Fibroblast of skin of scalp (primary cell): Measurements from ENCODE around the gene TRPT1. TPM values are rescaled to one million over a fixed set of nuclear protein-coding genes. Genes with fewer than 3 reads are reported as not detected.

ENCODE experiments used
- DNase-seq: peaks from one replicate; pipeline ENCODE4 v3.0.0-alpha.2; 2013
- polyA plus RNA-seq, 2 experiments: library from polyadenylated mRNA; unstranded; fragments of 120-200 nt; gene quantifications; one replicate each; pipeline ENCODE4 v1.2.1, GENCODE V29; 2013; ENCODE audit not compliant: insufficient read length in 2 of 2

Gene TRPT1
- polyA plus RNA-seq (2013, experiment 1 of 2; ENCODE audit: insufficient read length): 36.4 TPM
- polyA plus RNA-seq (2013, experiment 2 of 2; ENCODE audit: insufficient read length): 33.6 TPM

GRCh38 chr11:64225608-64226506 is at the start of gene TRPT1, which contains the start of gene NUDT22:
TSS of gene TRPT1 (minus strand) at chr11:64226186. CDS start at chr11:64225860, 326 bp downstream.
TSS of gene NUDT22 (plus strand) at chr11:64226274. CDS start at chr11:64226653, 379 bp downstream.
- peak; percentile 85 for DNase-seq

GRCh38 chr11:64275031-64275800 is 49.2 kb upstream of the TRPT1 start:
- no peak for DNase-seq

- DNase-seq: peak; percentile 100
These were observed 43.7 kb upstream of the TRPT1 start for GRCh38 chr11:64269540-64270220.

- peak; percentile 46 for DNase-seq
These were observed 43.0 kb upstream of the TRPT1 start for GRCh38 chr11:64268893-64269539.

GRCh38 chr11:64268025-64268892 is 42.3 kb upstream of the TRPT1 start:
- peak; percentile 46 for DNase-seq

GRCh38 chr11:64267207-64267945 is 41.4 kb upstream of the TRPT1 start:
- no peak for DNase-seq

- DNase-seq: no peak
These were observed 40.4 kb upstream of the TRPT1 start for GRCh38 chr11:64266339-64266738.

- no peak for DNase-seq
These were observed 39.5 kb upstream of the TRPT1 start for GRCh38 chr11:64265176-64266160.

GRCh38 chr11:64264371-64264852 is 38.4 kb upstream of the TRPT1 start:
- DNase-seq: no peak

- no peak for DNase-seq
These were observed 37.9 kb upstream of the TRPT1 start for GRCh38 chr11:64263947-64264317.

- DNase-seq: peak; percentile 22
These were observed 37.3 kb upstream of the TRPT1 start for GRCh38 chr11:64263021-64263946.

- DNase-seq: no peak
These were observed 36.5 kb upstream of the TRPT1 start for GRCh38 chr11:64262271-64263002.

GRCh38 chr11:64261556-64262080 is 35.6 kb upstream of the TRPT1 start:
- no peak for DNase-seq

GRCh38 chr11:64260147-64260708 is 34.2 kb upstream of the TRPT1 start:
- no peak for DNase-seq

- DNase-seq: no peak
These were observed 33.6 kb upstream of the TRPT1 start for GRCh38 chr11:64259533-64260067.

GRCh38 chr11:64258946-64259532 is 33.1 kb upstream of the TRPT1 start:
- DNase-seq: no peak
